ENCODE results near the gene SLC25A43.

SLC25A43 gene

GRCh38 chrX:119501511-119502148 is 102.5 kb downstream of the SLC25A43 start:
- no peak for DNase-seq

- peak; percentile 5 for DNase-seq
These were observed 103.8 kb downstream of the SLC25A43 start for GRCh38 chrX:119502727-119503483.

GRCh38 chrX:119503484-119503861 is 104.3 kb downstream of the SLC25A43 start:
- DNase-seq, result no peak
